Umbilical cord (tissue), 2 donors: ENCODE results near the gene ATP8A2. TPM values are rescaled to one million over a fixed set of nuclear protein-coding genes. Genes with fewer than 3 reads are reported as not detected.
"Not testable (repeated sequence)": the region's sequence is repeated elsewhere in the genome, so short reads cannot be mapped to it uniquely, and the experiment has no call there.

ENCODE experiments used
- DNase-seq: peaks from one replicate; pipeline ENCODE4 v3.0.0-alpha.2; 2015; ENCODE audit warnings: low spot score
- total RNA-seq: library from RNA; depleted of rRNA; stranded (reverse); fragments of >200 nt; gene quantifications from one replicate; pipeline ENCODE4 v1.2.3, GENCODE V29; 2014; ENCODE audit warnings: low replicate concordance; ENCODE audit not compliant: insufficient read depth

Gene ATP8A2
- total RNA-seq, 1 donor from 2014 or later, result 1.7 TPM

DNA sequence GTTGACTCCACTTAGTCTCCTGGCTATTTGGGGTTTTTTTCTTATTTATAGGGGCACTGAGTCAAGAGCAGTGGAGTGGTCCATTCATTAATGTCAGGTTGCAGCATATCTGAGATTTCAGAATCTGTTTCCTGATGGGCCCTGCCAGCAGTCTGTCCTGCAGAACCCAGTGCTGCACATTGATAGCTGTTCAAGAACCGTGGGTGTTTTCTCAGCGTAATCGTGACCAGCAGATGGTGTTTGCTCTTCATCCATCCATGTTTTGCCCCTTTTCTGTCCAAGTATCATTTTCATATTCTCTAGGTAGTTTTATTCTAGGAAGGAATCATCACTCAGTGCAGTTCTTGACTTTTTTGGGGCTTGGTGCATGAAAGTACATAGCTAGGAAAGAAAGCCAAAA is 166.5 kb downstream of the ATP8A2 start:
- DNase-seq, result no peak

DNA sequence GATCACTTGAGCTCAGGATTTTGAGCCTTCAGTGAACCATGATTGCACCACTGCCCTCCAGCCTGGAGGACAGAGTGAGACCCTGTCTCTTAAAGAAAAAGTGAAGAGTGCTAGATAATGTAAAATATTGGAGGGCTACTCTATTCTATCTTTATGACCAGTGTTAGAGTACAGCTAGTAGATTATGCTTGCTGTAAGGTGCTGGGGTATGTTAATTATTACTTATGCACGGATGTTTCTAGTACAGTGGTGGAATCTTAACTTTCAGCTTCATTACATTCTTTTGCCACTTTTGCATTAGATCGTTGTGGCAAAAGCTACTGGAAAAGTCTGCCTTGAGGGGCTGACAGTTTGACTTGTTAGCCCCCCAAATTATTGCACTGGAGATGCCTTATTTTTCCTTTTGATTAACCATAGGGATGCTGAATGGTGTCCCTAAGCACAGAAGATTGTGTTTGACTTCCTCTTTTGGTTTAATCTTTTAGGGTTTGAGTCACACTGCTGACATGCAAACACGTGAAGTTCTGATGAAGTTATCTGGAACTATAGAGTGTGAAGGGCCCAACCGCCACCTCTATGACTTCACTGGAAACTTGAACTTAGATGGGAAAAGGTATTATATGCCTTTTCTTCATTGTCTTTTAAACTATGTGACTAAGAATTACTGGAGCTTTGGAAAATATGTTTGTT is 169.8 kb downstream of the ATP8A2 start:
- DNase-seq, result no peak

- DNase-seq, result not testable (repeated sequence)
Observed at GRCh38 chr13:25548991-25549390, 177.2 kb downstream of the ATP8A2 start.

DNA sequence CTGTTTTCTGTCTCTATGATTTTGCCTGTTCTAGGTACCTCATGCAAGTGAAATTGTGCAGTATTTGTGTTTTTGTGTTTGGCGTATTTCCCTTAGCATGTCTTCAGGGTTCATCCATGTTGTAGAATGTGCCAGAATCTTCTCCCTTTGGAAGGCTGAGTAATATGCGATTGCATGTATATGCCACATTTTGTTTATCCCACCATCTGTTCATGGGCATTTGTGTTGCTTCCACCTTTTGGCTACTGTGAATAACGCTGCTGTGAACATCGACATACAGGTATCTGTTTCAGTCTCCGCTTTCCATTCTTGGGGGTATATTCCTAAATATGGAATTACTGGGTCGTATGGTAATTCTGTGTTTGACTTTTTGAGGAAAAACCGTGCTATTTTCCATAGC is 190.0 kb downstream of the ATP8A2 start:
- DNase-seq, result no peak

GRCh38 chr13:25570185-25570584 is 198.4 kb downstream of the ATP8A2 start:
- no peak for DNase-seq

DNA sequence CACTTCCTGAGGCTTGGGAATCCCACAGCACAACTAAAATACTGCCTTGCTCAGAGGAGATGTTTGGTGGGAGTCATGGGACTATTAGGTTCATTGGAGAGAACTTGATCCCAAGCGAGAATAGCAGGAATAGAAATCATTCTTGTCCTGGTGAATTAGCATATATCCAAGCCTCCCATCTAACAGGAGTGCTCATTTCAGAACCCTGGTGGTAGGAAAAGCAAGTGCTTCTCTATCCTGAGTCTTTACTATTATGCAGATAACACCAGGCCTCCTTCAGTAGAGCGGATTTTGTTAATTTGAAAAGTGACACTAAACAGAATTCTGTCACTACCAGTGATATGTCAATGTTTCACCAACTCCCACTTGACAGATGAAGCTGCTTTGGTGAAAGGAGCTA is 199.5 kb downstream of the ATP8A2 start:
- no peak for DNase-seq

DNA sequence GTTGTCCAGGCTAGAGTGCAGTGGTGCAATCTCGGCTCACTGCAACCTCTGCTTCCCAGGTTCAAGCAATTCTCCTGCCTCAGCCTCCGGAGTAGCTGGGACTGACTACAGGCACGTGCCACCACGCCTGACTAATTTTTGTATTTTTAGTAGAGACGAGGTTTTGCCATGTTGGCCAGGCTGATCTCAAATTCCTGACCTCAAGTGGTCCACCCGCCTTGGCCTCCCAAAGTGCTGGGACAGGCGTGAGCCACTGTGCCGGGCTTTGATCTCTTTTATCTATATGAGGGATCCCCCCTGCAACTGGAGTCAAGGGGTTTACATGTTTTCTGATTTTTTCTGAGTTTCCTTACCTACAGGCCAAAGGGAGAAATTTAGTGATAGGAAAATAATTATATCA is 200.4 kb downstream of the ATP8A2 start:
- DNase-seq, result not testable (repeated sequence)

DNA sequence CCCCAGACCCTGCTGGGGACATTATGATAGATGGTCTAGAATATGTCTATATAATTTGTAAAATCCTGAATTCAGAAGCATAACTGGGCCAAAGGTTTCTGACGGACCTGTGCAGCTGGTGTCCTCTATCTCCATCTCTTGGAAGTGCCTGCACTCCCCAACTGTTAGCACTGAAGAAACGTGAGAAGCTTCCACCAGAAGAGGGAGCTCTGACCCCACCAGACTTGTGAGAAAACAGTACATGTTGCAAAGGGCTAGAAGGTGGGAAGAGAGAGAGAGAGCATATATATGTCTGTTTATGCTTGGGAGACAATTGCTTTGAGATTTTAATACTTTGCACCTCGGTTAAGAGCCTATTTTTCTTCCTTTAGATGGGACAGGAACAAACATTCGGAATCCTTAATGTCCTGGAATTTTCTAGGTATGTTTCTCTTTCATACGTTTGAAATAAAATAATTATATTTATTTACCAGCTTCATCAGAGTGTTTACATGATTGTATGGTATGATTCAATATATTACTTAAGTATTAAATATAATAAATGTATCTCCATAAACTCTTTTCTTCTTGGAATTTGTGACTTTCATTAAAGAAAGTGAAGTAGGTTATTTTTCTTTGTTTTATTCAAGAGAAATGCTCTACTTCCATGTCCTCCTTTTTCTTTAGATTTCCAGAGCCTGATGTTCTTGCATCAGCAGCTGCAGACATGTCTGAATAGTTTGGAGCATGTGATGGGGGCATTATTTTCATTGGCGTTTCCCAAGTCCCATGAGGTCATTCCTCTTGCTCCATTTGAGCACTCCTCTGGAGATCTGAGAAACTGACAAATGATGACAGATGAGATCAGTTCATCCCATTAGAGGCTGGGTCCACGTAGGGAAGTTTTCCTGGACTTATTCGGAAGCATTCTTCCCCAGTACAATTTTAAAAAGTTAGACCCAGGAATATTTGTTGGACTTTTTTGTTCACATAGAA is 202.9 kb downstream of the ATP8A2 start:
- DNase-seq, result peak; percentile 91

DNA sequence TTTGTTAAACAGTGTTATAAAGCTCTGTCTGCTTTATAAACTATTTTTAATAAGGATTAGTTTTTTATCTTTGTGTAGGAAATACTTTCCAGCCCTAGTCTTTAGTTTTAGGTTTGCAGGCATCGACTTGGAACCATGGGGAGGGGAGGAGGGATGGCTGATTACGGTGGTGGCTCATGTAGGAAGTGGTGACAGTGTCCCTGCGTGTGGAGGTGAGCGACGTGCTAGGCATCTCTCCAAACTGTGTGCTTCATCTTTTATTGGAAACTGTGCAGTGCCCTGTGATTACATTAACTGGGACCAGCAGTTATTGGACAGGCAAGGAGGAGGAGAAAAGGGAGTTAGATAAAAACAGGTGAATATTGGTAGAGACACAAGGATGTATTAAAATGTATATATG is 203.8 kb downstream of the ATP8A2 start:
- DNase-seq, result no peak

GRCh38 chr13:25578526-25578925 is 206.8 kb downstream of the ATP8A2 start:
- DNase-seq, result no peak

DNA sequence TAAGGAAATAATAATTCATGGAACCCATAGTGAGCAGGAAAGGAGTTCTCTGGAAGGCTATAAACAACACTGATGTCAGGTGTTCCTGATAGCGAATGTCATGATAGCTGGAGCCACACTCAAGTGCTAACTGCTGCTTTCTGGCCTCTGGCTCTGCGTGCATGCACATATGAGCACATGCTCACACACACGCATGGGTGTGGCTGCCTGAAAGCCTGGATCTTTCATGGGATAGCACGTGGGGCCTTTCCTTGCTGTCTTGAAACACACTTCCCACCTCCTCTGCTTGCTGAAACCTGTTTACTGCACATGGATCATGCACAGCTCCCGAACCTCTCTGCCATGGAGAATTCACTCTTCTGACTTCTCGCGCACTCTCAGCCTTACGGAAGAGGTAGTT is 207.4 kb downstream of the ATP8A2 start:
- no peak for DNase-seq

- no peak for DNase-seq
Observed at GRCh38 chr13:25581351-25581750, 209.6 kb downstream of the ATP8A2 start.

- DNase-seq, result no peak
Observed at GRCh38 chr13:25584087-25584486, 212.3 kb downstream of the ATP8A2 start.

DNA sequence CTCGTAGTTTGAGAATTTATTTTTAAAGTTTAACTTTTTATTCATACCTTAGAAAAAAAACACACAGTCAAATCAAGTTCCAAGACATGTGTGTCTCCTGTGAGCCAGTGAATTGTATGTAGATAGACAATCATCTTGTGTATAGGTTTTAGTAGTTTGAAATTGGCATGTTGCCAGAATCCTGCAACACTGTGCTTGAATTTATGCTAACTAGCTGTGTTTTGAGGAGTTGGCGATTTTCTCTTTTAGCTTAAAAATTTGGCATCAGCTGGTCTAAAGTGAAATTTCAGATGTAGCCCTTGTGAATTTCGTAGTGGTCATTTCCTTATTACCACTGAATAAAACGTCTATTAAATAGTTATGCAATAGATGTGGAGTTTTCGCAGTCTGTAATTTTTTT is 213.2 kb downstream of the ATP8A2 start:
- DNase-seq, result no peak

DNA sequence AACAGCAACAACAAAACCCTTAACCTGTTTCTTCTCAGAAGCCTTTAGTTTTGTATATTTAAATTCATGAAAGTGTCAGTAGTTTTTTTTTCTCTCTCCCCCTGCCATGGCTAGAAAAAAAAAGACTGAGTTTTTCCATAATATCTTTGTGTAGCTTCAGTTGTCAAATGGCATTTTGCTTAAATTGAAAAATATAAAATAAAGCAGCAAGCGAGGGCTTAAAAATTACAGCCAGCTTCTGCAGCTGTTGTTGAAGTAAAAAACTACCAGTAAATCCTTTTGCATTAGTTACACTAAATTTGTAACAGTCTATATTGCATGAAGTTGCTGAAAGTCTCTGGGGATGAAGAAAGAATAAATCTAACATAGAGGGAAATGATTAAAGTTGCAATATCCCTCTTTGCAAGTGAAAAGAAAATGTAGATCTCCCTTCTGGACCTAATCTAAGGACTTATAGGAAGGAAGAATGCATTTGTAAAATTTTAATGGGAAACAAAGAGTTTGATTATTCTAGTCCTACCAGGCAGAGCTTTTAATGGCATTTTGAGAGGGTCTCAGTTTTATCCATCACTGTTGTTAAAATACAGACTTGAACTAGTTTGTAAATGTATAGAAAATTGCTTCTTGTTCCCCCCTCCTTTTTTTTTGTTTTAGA is 215.7 kb downstream of the ATP8A2 start:
- no peak for DNase-seq

- no peak for DNase-seq
Observed at GRCh38 chr13:25588336-25589060, 216.7 kb downstream of the ATP8A2 start.

- no peak for DNase-seq
Observed at GRCh38 chr13:25598421-25598820, 226.6 kb downstream of the ATP8A2 start.

GRCh38 chr13:25602176-25602575 is 230.4 kb downstream of the ATP8A2 start:
- DNase-seq, result no peak

DNA sequence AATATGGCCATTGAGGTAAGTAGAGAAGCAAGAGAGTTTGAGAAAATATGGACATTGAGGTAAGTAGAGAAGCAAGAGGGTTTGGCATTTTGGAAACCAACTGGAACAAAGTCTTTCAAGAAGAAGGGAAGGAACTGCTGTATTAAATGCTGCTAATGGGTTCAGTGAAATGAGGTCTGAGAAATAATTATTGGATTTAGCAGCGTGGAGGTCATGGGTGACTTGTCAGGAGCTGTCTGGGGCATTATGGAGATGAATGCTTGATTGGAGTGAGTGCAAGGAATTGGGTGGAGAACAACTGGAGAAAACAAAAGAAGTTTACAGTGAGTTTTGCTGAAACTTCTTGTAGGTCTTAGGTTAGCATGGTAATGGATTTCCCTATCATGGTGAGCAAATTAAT is 232.3 kb downstream of the ATP8A2 start:
- DNase-seq, result no peak

- DNase-seq, result no peak
Observed at GRCh38 chr13:25607096-25607495, 235.3 kb downstream of the ATP8A2 start.

DNA sequence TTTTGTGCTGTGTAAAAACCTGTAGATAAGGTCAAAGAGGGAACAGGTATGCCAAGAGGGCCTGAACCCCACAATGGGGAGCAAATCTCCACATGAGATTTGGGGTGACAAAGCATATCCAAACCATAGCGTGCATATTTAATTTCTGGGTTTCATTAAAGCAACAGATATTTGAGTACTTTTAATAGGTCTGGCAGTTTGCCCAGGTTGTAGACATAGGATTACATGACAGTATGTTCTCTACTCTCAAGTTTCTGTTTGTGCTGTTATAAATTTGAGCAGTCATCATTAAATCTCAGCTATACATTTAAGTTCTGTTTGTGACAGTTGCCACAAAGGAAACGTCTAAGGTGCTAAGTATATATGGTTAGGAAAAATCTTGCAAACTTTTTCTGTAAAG is 236.4 kb downstream of the ATP8A2 start:
- DNase-seq, result no peak

GRCh38 chr13:25616674-25617073 is 244.9 kb downstream of the ATP8A2 start:
- no peak for DNase-seq
